K562 (cell line): ENCODE data around the gene DOCK6. TPM values are rescaled to one million over a fixed set of nuclear protein-coding genes. Genes with fewer than 3 reads are reported as not detected.

Experiments
- ATF1 ChIP-seq, 2 experiments: fragments of 450-650 bp in 1 of 2; IDR thresholded peaks; 2 replicates each; pipeline ENCODE4 v1.6.1; 2016; ENCODE audit warnings: missing compliant biosample characterization in 1 of 2, missing genetic modification characterization in 1 of 2
- CBX8 ChIP-seq: fragments of 200-600 bp; sonication (generic); IDR thresholded peaks from 2 replicates; pipeline ENCODE4 v1.6.1; 2012; ENCODE audit warnings: borderline replicate concordance, mixed run types, low read depth, mild to moderate bottlenecking, moderate library complexity, mixed read lengths, low read length, control low read depth, inconsistent platforms; ENCODE audit not compliant: poor library complexity, severe bottlenecking; ENCODE audit errors: extremely low read depth
- GATAD2B ChIP-seq: fragments of 450-650 bp; IDR thresholded peaks from 2 replicates; pipeline ENCODE4 v1.6.1; 2017; ENCODE audit warnings: mild to moderate bottlenecking, borderline replicate concordance
- KDM2B ChIP-seq: fragments of 250-450 bp; sonication (Bioruptor Pico); IDR thresholded peaks from 2 replicates; pipeline ENCODE4 v1.8.0; 2021; ENCODE audit warnings: mild to moderate bottlenecking, moderate library complexity
- KLF6 ChIP-seq: fragments of 250-450 bp; sonication (Bioruptor Pico); IDR thresholded peaks from 2 replicates; pipeline ENCODE4 v1.4.0; 2020; ENCODE audit warnings: mild to moderate bottlenecking, moderate library complexity, borderline replicate concordance
- PURB ChIP-seq: sonication (generic); formaldehyde crosslinking; IDR thresholded peaks from 2 replicates; pipeline ENCODE4 v1.9.0; 2021; ENCODE audit warnings: low read depth, mild to moderate bottlenecking, missing genetic modification reagents
- SMARCE1 ChIP-seq: fragments of 450-650 bp; IDR thresholded peaks from 2 replicates; pipeline ENCODE4 v1.7.1; 2016; ENCODE audit warnings: mild to moderate bottlenecking
- SNIP1 ChIP-seq: fragments of 450-650 bp; IDR thresholded peaks from 2 replicates; pipeline ENCODE4 v1.7.1; 2017; ENCODE audit warnings: low read depth, mild to moderate bottlenecking
- TAF7 ChIP-seq: fragments of 450-650 bp; IDR thresholded peaks from 2 replicates; pipeline ENCODE4 v1.6.1; 2016; ENCODE audit warnings: missing genetic modification characterization, missing compliant biosample characterization
- TCF3 ChIP-seq: sonication (generic); formaldehyde crosslinking; IDR thresholded peaks from 2 replicates; pipeline ENCODE4 v1.4.0; 2020; ENCODE audit warnings: mild to moderate bottlenecking, missing genetic modification reagents
- THRAP3 ChIP-seq: fragments of 450-650 bp; IDR thresholded peaks from 2 replicates; pipeline ENCODE4 v1.6.1; 2016; ENCODE audit warnings: mild to moderate bottlenecking, inconsistent platforms, borderline replicate concordance
- polyA plus RNA-seq, 8 experiments: library from polyadenylated mRNA; depleted of rRNA in 4 of 8; stranded (reverse) in 5 of 8; unstranded in 3 of 8; fragments of >200 nt; fragmentation: Nextera tagmentation in 2 of 8; fragmentation: Illumina TruSeq in 1 of 8; extraction: Ambion mirVana in 2 of 8; extraction: Trizol in 1 of 8; gene quantifications; 2 replicates each; pipeline versions ENCODE4 v1.2.1 to v1.2.3, GENCODE V29; 2011 to 2014; ENCODE audit warnings: inconsistent platforms in 1 of 8, missing spikeins in 1 of 8
- total RNA-seq, 7 experiments: library from RNA; depleted of rRNA in 6 of 7; stranded (reverse); fragments of >200 nt in 6 of 7; fragmentation: Illumina TruSeq in 2 of 7; extraction: Trizol in 2 of 7; gene quantifications; 2 replicates each; pipeline versions ENCODE4 v1.2.1 to v1.2.3, GENCODE V29; 2011 to 2021; ENCODE audit warnings: low replicate concordance in 1 of 7
- TF ChIP-seq, protein P1 (sequence below): IDR thresholded peaks from 3 replicates; pipeline ENCODE4 v1.6.1; 2011; ENCODE audit warnings: borderline replicate concordance, mild to moderate bottlenecking; ENCODE audit not compliant: insufficient read length, insufficient read depth
- TF ChIP-seq, protein P2 (sequence below): fragments of 450-650 bp; formaldehyde crosslinking; conservative IDR thresholded peaks from 2 replicates; pipeline ENCODE4 v1.4.0; 2022; ENCODE audit warnings: mild to moderate bottlenecking, missing genetic modification characterization

The DOCK6 gene
- total and polyA plus RNA-seq, 9 of the 15 experiments (the other 6 are each of a cell fraction or from before 2014, with no cell fraction given), result 0.35 to 19.3 (median 3.8) TPM

DNA sequence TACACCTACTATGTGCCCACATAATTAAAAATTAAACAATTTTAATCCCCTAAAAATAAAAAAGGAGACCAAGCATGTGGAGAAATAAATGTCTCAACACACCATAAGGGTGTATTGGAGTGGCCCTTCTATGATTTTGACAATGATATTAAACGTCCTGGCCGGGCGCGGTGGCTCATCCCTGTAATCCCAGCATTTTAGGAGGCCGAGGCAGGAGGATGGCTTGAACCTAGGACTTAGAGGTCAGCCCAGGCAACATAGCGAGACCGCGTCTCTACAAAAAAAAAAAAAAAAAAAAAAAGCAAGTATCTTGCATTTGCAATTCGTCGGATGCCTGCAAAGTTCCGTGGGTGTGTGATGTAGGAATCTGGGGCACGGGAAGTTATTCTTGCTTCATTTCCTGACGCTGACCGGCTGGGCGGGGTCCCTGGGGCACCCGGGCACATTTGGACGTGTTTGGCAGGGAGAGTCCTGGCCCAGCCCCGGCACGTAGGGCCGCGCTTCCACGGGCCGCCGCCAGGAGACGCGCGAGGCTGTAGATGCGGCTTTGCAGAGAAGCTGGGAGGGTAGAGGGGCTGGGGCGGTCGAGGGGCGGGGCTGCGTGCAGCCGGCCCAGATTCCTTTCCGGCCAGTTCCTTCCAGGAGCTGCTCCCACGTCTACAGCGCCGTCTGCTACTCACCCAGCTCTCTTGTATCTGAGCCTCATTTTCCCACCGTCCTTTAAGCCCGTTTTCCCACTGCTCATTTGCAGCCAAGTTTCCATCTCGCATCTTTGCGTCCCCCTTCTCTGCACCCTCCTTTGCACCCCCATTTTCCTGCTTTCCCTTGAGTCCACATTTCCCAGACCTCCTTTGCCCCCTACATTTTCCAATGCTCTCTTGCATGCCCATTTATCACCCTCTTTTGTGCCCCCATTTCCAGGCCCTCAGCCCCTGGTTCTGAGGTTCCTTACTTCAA lies 31.4 kb upstream of the DOCK6 start (continued):
- TF ChIP-seq KLF6 (CRISPR knock-in tag) (no peak), THRAP3 (no peak), KDM2B (CRISPR knock-in tag) (no peak), CBX8 (no peak), PURB (no peak), TCF3 (CRISPR knock-in tag) (no peak), GATAD2B (no peak), SNIP1 (no peak), ATF1 (CRISPR knock-in tag; IDR thresholded peaks at IDR 0.05) (no peak), ATF1 (tag; IDR thresholded peaks at IDR 0.05) (peak; percentile 55; the same call in 1 of the 2 replicates), TAF7 (no peak), SMARCE1 (no peak)
- TF ChIP-seq, protein P1, sequence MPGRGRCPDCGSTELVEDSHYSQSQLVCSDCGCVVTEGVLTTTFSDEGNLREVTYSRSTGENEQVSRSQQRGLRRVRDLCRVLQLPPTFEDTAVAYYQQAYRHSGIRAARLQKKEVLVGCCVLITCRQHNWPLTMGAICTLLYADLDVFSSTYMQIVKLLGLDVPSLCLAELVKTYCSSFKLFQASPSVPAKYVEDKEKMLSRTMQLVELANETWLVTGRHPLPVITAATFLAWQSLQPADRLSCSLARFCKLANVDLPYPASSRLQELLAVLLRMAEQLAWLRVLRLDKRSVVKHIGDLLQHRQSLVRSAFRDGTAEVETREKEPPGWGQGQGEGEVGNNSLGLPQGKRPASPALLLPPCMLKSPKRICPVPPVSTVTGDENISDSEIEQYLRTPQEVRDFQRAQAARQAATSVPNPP, result no peak
- TF ChIP-seq, protein P2, sequence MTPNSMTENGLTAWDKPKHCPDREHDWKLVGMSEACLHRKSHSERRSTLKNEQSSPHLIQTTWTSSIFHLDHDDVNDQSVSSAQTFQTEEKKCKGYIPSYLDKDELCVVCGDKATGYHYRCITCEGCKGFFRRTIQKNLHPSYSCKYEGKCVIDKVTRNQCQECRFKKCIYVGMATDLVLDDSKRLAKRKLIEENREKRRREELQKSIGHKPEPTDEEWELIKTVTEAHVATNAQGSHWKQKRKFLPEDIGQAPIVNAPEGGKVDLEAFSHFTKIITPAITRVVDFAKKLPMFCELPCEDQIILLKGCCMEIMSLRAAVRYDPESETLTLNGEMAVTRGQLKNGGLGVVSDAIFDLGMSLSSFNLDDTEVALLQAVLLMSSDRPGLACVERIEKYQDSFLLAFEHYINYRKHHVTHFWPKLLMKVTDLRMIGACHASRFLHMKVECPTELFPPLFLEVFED (CRISPR knock-in tag), result no peak
